Superior temporal gyrus (tissue), 1 donor: ENCODE measurements around the gene ACMSD.

ENCODE experiments used
- DNase-seq: peaks from one replicate; pipeline ENCODE4 v3.0.0-alpha.2; 2016; ENCODE audit errors: extremely low spot score

The ACMSD gene

GRCh38 chr2:134949981-134950708 lies 111.7 kb downstream of the ACMSD start:
- DNase-seq: no peak

DNA sequence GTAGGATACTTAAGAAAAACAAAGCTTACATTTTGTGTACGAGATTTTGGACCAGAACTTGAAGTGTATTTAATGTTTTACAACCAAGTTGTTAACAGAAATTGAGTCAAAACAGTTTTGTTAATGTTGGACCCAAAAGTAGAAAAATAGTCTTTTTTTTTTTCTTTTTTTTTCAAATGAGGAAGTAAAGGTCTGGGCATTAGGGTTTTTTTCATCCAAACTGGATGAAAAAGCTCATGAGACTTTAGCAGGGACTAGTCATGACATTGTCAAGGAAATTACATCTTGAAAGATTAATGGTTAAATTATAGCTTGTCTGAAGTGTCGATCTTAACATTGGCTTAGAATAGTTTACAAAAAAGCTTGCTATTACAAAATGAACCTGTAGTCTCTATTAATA lies 112.5 kb downstream of the ACMSD start:
- no peak for DNase-seq
